HG02885 (cell line): ENCODE results near the gene IGFL3.
"Not testable (repeated sequence)": the region's sequence is repeated elsewhere in the genome, so short reads cannot be mapped to it uniquely, and the experiment has no call there.

ENCODE experiments used
- ATAC-seq: cut with Tn5 transposase; IDR thresholded peaks from one replicate; pipeline ENCODE4 v1.9.1; 2021; ENCODE audit warnings: mild to moderate bottlenecking; ENCODE audit not compliant: unreplicated experiment, poor library complexity

IGFL3 gene

DNA sequence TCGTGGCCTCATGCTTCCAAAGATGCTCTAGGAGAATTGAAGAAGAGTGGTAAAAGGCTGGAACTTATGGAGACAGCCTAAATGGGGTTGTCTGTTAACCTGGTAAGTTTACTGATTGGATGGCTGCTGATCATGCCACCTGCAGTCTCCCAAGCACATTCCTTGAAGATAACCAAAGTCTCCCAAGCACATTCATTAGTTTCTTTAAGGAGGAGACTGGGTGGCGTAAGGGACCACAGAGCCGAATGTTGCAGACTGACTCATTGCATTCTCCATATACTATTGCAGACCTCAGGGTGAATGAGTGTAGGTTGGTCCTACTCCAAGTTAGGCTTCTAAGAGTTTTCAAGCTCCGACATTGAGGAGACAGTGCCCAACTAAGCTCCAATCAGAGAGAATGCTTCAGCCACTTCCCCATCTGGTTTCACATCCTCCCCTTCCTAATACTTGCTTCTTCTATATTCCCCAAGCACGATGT is at the start of gene IGFL3:
TSS of gene IGFL3 (minus strand) at position 51 of the 478 bp plus-strand sequence. CDS start at position 12, 39 bp downstream.
- ATAC-seq, result no peak

GRCh38 chr19:46173886-46174480 is 49.5 kb upstream of the IGFL3 start:
- ATAC-seq, result no peak

DNA sequence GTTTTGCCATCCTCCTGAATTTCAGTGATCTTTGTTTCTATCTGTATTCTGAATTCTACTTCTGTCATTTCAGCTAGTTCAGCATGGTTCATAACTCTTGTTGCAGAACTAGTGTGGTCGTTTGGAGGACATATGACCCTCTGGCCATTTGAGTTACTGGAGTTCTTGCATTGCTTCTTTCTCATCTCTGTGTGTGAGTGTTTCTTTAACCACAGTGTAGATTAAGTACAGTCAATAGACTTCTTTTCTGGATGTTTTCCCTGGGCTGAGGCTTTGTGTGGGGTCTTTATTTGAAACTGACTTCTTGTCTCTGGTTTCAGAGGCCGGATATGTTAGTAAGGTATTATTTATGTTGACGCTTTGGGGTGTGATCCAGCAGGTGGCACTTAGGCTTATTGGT is 38.2 kb upstream of the IGFL3 start:
- ATAC-seq, result no peak

DNA sequence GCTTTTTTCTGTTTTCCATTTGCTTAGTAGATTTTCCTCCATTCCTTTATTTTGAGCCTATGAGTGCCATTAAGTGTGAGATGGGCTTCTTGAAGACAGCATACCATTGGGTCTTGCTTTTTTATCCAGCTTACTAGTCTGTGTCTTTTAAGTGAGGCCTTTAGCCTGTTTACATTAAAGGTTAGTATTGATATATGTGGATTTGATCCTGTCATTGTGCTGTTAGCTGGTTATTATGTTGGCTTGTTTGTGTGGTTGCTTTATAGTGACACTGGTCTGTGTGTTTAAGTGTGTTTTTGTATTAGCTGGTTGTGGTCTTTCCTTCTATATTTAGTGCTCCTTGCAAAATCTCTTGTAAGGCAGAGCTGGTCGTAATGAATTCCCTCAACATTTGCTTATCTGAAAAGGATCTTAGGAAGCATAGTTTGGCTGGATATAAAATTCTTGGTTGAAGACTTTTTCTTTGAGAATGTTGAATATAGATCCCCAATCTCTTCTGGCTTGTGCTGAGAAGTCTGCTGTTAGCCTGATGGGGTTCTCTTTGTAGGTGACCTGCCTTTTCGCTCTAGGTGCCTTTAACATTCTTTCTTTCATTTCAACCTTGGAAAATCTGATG is 37.3 kb upstream of the IGFL3 start:
- not testable (repeated sequence) for ATAC-seq

GRCh38 chr19:46160233-46160775 is 35.8 kb upstream of the IGFL3 start:
- no peak for ATAC-seq

GRCh38 chr19:46159418-46160232 is 35.1 kb upstream of the IGFL3 start:
- no peak for ATAC-seq

- no peak for ATAC-seq
Measured at GRCh38 chr19:46155237-46155636, 30.7 kb upstream of the IGFL3 start.

DNA sequence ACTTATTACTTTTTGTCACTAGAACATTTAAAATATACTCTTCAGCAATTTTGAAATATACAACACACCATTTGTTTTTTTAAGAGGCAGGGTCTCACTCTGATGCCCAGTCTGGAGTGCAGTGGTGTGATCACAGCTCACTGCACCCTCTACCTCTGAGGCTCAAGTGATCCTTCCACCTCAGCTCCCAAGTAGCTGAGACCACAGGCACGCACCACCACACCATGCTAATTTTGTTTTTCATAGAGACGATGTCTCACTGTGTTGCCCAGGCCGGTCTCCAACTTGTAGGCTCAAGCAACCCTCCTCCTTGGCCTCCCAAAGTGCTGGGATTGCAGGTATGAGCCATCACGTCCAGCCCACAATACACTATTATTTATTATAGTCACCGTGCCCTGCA is 26.1 kb upstream of the IGFL3 start:
- no peak for ATAC-seq

DNA sequence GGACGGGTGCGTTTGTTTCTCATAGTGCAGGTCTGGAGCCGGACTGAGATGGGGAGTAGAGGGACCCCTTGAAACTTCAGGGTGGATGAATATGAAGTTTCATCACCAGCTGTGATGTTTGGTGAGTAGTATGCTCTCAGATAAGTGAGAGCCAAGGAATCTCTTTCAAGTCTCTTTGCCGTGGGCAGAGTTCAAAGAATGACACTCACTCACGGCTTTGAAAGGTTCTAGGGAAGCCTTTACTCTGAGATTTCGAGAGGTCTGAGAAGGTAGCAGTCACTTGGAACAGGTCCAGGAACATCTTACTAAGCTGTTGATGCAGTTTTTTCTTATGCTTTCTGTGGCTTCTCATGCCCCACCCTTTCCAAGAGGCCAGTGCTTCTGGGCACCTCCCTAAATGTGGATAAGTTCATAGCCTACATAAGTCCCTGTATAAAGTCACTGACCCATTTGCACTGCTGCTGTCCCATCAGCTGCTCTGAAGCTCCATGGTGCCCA is 23.4 kb upstream of the IGFL3 start, which contains the start of gene IGFL2:
TSS of gene IGFL2 (plus strand) at position 448 of the 498 bp plus-strand sequence. CDS start at position 489, 41 bp downstream.
- no peak for ATAC-seq

- no peak for ATAC-seq
Measured at GRCh38 chr19:46147166-46147740, 22.8 kb upstream of the IGFL3 start.

DNA sequence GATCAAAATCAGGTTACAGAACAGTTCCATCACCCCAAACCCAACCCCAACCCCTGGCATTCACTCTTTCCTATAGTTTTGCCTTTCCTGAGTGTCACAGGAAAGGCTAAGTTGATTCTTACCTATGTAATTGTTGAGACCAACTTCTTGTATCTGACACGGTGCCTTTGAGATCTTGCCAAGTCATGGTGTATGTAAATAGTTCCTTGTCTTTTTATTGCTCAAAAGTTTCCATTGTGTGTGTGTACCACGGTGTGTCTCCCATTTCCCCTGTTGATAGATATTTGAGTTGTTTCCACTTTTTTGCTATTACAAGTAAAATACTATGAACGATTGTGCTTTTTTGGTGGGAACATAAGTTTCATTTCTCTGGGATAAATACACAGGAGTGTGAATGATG is 20.3 kb upstream of the IGFL3 start:
- no peak for ATAC-seq

GRCh38 chr19:46142294-46142693 is 17.8 kb upstream of the IGFL3 start:
- ATAC-seq, result no peak

GRCh38 chr19:46141421-46141820 is 16.9 kb upstream of the IGFL3 start:
- ATAC-seq, result no peak

DNA sequence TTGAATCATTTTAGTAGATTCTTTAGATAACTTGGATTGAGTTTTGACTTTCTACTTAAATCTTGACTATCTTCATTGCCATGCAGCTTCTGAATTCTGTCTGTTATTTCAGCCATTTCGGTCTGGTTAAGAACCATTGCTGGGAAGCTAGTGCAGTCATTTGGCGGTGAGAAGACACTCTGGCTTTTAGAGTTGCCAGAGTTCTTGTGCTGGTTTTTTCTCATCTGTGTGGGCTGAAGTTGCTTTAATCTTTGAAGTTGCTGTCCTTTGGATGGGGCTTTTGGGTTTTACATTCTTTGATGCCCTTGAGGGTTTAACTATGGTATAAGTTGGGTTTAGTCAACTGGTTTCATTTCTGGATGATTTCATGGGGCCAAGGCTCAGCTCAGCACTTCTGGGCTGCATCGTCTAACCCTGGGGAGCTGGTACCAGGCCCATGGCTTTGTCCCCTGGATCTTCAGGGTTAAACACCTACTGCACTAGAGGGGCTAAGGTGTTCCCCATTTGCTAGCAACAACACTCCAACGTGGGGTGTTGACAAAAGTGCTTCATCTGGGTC is 13.5 kb upstream of the IGFL3 start:
- ATAC-seq, result no peak

GRCh38 chr19:46134527-46134926 is 10.0 kb upstream of the IGFL3 start:
- no peak for ATAC-seq

GRCh38 chr19:46133777-46134241 is 9.3 kb upstream of the IGFL3 start:
- ATAC-seq, result no peak

DNA sequence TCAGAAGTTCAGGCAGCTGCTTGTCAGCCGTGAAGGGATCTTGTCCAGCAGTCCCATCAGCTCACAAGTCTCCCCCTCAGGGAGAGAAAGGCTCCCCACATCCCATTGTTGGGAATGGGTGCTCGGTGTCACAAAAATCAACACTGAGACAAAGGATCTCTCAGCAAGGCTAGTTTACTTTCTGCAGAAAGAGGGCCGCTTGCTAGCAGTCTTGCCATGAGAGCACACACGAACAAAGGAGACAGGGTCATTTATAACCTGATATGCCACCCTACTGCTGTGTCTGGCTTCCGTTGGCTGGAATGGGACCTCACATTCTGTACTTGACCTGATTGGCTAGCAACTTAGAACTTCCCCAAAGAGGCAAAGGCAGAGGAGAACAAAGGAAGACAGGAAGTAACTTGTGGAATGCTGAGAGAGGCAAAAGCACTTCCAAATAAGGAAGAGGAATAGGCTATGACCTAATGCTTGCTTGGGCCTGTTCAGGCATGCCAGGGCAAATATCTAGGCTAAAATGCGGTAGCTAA is 8.7 kb upstream of the IGFL3 start:
- ATAC-seq, result no peak

- no peak for ATAC-seq
Measured at GRCh38 chr19:46132508-46133100, 8.1 kb upstream of the IGFL3 start.

GRCh38 chr19:46131485-46132143 is 7.1 kb upstream of the IGFL3 start:
- ATAC-seq, result no peak
